ENCODE results near the gene PPP1R3F. TPM values are rescaled to one million over a fixed set of nuclear protein-coding genes. Genes with fewer than 3 reads are reported as not detected.

The PPP1R3F gene
- total RNA-seq, 2 donors from 2014 or later: 3.0 to 16.3 TPM

DNA sequence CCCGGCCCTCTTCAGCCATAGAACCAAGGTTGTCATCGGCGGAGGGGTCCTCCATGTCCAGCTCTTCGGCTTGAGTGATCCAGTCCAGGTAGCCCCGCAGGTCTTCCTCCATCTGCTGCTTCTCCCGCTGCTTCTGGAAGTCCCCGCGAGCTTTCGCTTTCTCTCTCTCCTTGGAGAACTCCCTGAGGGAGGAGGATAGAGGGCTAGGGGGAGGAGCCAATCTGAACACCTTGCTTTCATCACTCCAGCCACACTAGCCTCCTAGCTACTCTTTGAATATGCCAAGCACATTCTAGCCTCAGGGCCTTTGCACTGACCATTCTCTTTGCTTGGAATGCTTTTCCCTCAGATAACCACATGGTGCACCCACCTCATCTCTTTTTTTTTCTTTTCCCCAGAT lies 42.6 kb upstream of the PPP1R3F start:
- TF ChIP-seq, protein P1, sequence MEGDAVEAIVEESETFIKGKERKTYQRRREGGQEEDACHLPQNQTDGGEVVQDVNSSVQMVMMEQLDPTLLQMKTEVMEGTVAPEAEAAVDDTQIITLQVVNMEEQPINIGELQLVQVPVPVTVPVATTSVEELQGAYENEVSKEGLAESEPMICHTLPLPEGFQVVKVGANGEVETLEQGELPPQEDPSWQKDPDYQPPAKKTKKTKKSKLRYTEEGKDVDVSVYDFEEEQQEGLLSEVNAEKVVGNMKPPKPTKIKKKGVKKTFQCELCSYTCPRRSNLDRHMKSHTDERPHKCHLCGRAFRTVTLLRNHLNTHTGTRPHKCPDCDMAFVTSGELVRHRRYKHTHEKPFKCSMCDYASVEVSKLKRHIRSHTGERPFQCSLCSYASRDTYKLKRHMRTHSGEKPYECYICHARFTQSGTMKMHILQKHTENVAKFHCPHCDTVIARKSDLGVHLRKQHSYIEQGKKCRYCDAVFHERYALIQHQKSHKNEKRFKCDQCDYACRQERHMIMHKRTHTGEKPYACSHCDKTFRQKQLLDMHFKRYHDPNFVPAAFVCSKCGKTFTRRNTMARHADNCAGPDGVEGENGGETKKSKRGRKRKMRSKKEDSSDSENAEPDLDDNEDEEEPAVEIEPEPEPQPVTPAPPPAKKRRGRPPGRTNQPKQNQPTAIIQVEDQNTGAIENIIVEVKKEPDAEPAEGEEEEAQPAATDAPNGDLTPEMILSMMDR (IDR thresholded peaks at IDR 0.05): no peak
- no peak for TF ChIP-seq POLR2A (IDR thresholded peaks at IDR 0.05)
- 84 to 87% methylated on average over 3 of the region's 9 CpGs for WGBS, 2 donors
- no peak for ATAC-seq

DNA sequence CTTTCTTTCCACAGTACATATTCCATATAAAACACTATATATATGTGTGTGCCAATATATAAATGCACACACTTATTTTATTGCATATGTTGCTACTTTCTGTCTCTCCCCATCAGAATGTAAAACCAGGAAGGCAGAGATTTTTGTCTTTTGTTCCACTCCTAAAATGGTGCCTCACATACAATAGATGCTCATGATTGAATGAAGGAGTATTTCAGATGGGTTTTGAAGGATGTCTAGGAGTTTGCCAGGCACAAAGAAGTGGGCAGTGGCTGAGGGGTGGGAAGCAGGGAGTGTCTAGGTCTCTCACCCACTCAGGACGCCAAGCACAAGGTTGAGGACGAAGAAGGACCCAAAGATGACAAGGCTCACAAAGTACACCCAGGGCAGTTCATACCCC lies 41.9 kb upstream of the PPP1R3F start:
- 95% methylated on average over 2 of the region's 2 CpGs; no CpG with 5 or more reads in 1 of the 2 donors for WGBS, 2 donors

More for the DNA sequence above, 42.6 kb upstream of the PPP1R3F start:
- no peaks in the 10 kb centered on the region for H3K9me3 ChIP-seq
- no peaks in the 10 kb centered on the region for H3K36me3 ChIP-seq (replicated peaks in 1 of 2; ENCODE audit: insufficient read depth in 1 of 2, low read depth in 2 of 2)
- H3K4me3 ChIP-seq: no peak overlapping the region
- H3K27me3 ChIP-seq: no peaks in the 10 kb centered on the region
- DNase-seq: no peak
- H3K27ac ChIP-seq: no peak overlapping the region
- intact Hi-C loops (cut with DNase I): no loop called here
- no peaks in the 10 kb centered on the region for H3K4me1 ChIP-seq

DNA sequence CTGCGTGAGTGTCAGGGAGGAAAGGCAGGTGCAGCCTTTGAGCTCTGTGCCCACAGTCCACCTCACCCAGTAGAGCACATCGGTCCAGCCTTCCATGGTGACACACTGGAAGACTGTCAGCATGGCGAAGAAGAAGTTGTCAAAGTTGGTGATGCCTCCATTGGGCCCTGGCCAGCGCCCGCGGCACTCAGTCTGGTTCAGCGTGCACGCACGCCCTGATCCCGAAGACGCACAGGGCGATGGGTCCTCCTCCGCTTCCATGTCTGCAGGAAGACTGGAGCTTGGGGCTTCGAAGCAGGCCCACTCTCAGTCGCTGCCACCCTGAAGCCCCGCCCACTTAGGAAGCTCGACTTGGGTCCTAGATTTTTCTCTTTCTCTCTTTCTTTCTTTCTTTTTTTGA lies 41.4 kb upstream of the PPP1R3F start:
- intact Hi-C loops (cut with DNase I): no loop called here
- DNase-seq (no peak), ATAC-seq (no peak)
- Histone ChIP-seq H3K4me3 (no peak overlapping the region), H3K4me1 (no peaks in the 10 kb centered on the region), H3K36me3 (replicated peaks in 1 of 2; ENCODE audit: insufficient read depth in 1 of 2, low read depth in 2 of 2) (no peaks in the 10 kb centered on the region), H3K27me3 (no peaks in the 10 kb centered on the region), H3K9me3 (no peaks in the 10 kb centered on the region), H3K27ac (no peak overlapping the region)
- TF ChIP-seq, protein P1 (IDR thresholded peaks at IDR 0.05): no peak
- TF ChIP-seq POLR2A (IDR thresholded peaks at IDR 0.05): no peak
- WGBS, 2 donors: 80 to 94% methylated on average over 2 to 11 of the region's 17 CpGs

More for the DNA sequence above, 41.9 kb upstream of the PPP1R3F start:
- H3K36me3 ChIP-seq (replicated peaks in 1 of 2; ENCODE audit: insufficient read depth in 1 of 2, low read depth in 2 of 2): no peaks in the 10 kb centered on the region
- H3K4me3 ChIP-seq: no peak overlapping the region
- H3K4me1 ChIP-seq: no peaks in the 10 kb centered on the region
- no peaks in the 10 kb centered on the region for H3K9me3 ChIP-seq
- no peak for TF ChIP-seq POLR2A (IDR thresholded peaks at IDR 0.05)
- TF ChIP-seq, protein P1 (IDR thresholded peaks at IDR 0.05): no peak
- H3K27ac ChIP-seq: no peak overlapping the region
- no peak for ATAC-seq
- no peaks in the 10 kb centered on the region for H3K27me3 ChIP-seq
- no peak for DNase-seq
- intact Hi-C loops (cut with DNase I): no loop called here

DNA sequence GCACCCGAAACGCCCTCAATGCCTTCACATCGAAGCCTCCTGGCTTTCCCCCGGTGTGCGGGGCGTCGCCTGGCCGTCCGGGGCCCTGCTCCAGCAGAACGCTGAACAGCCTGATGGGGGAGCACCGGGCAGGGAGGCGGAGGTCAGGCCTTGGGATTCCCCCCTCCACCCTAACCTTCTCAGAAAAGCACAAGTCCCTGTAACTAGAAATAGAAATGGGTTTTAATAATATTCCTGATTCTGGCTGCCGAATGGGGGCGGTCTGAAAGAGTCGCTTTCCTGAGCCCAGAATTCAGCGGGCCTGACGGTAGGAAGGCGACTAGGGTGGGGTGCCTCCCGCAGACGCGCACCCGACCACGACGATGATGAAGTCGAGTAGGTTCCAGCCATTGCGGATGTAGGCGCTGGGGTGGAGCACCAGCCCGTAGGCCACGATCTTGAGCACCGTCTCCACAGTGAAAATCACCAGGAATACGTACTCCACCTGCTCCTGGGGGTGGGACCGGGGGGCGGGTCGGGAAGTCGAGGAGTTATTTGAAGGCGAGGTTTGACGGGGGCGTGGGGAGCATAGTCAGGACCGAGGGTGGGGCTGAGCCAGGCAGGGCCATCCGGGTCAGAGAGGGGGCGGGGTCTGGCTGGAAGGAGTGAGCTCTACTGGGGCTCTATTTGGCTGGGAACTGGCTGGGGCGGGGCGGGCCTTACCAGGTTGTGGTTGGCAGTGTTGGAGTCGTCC lies 38.9 kb upstream of the PPP1R3F start:
- TF ChIP-seq, protein P1 (IDR thresholded peaks at IDR 0.05): peak in 2 of 7 experiments; percentile 5 to 9
- TF ChIP-seq POLR2A (IDR thresholded peaks at IDR 0.05): no peak
- Histone ChIP-seq H3K4me1 (no peaks in the 10 kb centered on the region), H3K27ac (peak overlapping the region in 1 of 4 donors; percentile 28), H3K27me3 (no peaks in the 10 kb centered on the region), H3K9me3 (no peaks in the 10 kb centered on the region), H3K36me3 (replicated peaks in 1 of 2; ENCODE audit: insufficient read depth in 1 of 2, low read depth in 2 of 2) (no peaks in the 10 kb centered on the region), H3K4me3 (no peak overlapping the region)
- peak; percentile 60 to 81 (median 66) for DNase-seq
- ATAC-seq: peak; percentile 65
- WGBS, 2 donors: 14% methylated on average over 20 of the region's 44 CpGs; no CpG with 5 or more reads in 1 of the 2 donors
- intact Hi-C loops (cut with DNase I): no loop called here

Measured in body of pancreas (tissue), 4 donors.